Sigmoid colon (tissue), 4 donors: ENCODE results near the gene PCSK5.

Experiments
- CTCF ChIP-seq, 4 experiments: fragments of 450-650 bp in 3 of 4; fragments of 200-600 bp in 1 of 4; IDR thresholded peaks; one replicate each; pipeline ENCODE4 v1.5.1; 2016 to 2019; ENCODE audit warnings: antibody characterized with exemption in 4 of 4, mild to moderate bottlenecking in 3 of 4, moderate library complexity in 2 of 4
- POLR2A ChIP-seq, 2 donors: fragments of 450-650 bp; IDR thresholded peaks; one replicate each; pipeline ENCODE4 v1.6.1; 2016; ENCODE audit warnings: antibody characterized with exemption in 2 of 2, mild to moderate bottlenecking in 2 of 2, moderate library complexity in 2 of 2
- POLR2AphosphoS5 ChIP-seq, 4 donors: sonication (generic); formaldehyde crosslinking; IDR thresholded peaks; one replicate each; pipeline ENCODE4 v1.6.1; 2017; ENCODE audit warnings: antibody characterized with exemption in 4 of 4

- TF ChIP-seq CTCF (IDR thresholded peaks at IDR 0.05) (no peak), POLR2A (IDR thresholded peaks at IDR 0.05) (no peak), POLR2AphosphoS5 (IDR thresholded peaks at IDR 0.05) (no peak)
Observed at GRCh38 chr9:75893106-75893505, 2.6 kb downstream of the PCSK5 start.
